NCI-H128 (cell line): ENCODE results near the gene ZPR1.
"Not testable (repeated sequence)": the region's sequence is repeated elsewhere in the genome, so short reads cannot be mapped to it uniquely, and the experiment has no call there.

Experiments
- DNase-seq: peaks from one replicate; lab custom pipeline; 2025; ENCODE audit not compliant: unreplicated experiment; lab: John Stamatoyannopoulos, UW

ZPR1 gene, protein sequence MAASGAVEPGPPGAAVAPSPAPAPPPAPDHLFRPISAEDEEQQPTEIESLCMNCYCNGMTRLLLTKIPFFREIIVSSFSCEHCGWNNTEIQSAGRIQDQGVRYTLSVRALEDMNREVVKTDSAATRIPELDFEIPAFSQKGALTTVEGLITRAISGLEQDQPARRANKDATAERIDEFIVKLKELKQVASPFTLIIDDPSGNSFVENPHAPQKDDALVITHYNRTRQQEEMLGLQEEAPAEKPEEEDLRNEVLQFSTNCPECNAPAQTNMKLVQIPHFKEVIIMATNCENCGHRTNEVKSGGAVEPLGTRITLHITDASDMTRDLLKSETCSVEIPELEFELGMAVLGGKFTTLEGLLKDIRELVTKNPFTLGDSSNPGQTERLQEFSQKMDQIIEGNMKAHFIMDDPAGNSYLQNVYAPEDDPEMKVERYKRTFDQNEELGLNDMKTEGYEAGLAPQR

GRCh38 chr11:116787786-116788486 lies at the start of gene ZPR1:
ZPR1 (minus strand) TSS chr11:116788023; CDS start chr11:116787990, 33 bp downstream.
- peak; percentile 3 for DNase-seq

DNA sequence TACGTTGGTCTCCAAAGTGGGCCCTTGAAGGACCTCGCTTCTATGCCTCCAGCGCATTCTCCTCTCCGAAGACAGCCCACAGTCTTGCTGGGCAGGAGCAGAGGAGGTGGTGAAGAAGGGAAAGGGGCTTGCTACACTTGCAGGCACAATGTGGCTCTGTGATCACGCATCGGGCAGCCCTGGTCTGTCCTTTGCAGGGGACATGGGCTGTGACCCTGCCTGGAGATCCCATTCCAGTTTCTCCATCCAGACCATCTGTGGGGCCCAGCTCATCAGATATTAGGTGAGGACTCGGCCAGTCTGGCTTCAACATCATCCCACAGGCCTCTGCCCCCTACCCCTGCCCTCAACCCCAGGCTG lies 48.8 kb upstream of the ZPR1 start:
- DNase-seq: no peak

DNA sequence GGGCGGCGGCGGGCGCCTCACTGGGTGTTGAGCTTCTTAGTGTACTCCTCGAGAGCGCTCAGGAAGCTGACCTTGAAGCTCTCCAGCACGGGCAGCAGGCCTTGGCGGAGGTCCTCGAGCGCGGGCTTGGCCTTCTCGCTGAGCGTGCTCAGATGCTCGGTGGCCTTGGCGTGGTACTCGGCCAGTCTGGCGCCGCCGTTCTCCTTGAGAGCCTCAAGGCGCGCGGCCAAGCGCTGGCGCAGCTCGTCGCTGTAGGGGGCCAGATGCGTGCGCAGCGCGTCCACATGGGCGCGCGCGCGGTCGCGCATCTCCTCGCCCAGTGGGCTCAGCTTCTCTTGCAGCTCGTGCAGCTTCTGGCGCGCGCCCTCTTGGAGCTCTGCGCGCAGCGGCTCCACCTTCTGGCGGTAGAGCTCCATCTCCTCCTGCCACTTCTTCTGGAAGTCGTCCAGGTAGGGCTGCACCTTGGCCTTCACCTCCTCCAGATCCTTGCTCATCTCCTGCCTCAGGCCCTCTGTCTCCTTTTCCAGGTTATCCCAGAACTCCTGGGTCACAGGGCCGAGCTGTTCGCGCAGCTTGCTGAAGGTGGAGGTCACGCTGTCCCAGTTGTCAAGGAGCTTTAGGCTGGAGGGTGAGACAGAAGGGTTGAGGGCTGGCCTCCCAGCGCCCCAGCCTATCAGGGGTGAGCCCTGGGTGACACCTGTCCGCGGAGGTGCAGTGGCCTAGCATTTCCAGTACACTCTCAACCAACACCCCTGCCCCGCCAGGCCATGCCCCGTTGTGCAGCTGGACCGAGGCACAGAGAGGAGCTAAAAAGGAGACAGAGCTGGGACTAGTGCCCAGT lies 48.2 kb upstream of the ZPR1 start:
- peak; percentile 81 for DNase-seq

DNA sequence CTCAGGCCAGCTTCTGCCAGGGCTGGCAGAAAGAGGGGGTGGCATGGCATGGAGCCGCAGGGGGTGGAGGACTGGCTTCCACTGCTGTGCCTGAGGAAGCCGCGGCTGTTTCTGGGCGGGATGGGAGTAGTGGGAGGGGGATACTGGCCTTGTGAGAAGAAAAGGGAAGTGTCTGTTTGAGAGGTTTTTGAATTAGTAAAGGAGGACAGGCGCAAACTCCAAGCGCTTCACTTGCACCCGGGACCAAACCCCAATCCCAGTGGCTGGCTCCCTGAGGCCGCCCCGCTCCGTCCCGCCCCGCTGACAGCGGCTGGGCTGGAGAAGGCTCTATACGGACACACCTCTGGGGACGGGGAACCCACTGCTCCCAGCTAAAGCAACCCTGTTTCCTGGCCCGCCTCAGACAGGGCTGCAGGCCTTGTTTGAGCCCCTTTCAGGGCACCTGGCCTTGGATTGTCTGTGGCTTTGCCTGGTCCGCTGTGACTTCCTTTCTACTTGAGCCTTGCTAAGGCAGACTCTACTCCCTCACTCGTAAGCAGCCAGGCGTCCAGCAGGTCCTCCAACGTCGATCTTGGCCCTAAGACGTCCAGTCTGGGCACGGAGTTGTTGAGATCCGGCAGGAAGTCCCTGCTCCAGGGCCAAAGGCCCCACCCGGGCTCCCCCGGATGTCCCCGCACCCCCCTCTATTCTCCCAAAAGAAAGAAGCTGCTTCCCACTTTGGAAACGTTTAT lies 47.4 kb upstream of the ZPR1 start:
- DNase-seq: no peak

GRCh38 chr11:116834535-116835041 lies 46.8 kb upstream of the ZPR1 start:
- not testable (repeated sequence) for DNase-seq

- no peak for DNase-seq
Observed at GRCh38 chr11:116833816-116834534, 46.2 kb upstream of the ZPR1 start.

DNA sequence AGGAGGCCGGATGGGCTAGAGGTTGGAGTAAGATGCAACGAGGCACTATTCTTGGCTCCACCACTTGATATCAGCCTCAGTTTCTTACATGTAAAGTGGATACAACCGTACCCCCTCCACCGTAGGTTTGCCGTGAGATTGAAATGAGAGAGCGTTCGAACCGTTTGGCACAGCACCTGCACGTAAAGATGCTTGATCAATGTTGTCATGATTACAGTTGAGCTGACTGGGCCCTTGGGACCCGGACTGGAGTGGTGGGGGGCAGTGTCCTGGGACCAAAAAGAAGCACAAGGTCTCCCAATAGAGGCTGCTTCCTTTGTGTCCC lies 45.6 kb upstream of the ZPR1 start:
- DNase-seq: no peak

- DNase-seq: no peak
Observed at GRCh38 chr11:116832350-116833290, 44.8 kb upstream of the ZPR1 start.

GRCh38 chr11:116831790-116832349 lies 44.0 kb upstream of the ZPR1 start:
- DNase-seq: no peak

DNA sequence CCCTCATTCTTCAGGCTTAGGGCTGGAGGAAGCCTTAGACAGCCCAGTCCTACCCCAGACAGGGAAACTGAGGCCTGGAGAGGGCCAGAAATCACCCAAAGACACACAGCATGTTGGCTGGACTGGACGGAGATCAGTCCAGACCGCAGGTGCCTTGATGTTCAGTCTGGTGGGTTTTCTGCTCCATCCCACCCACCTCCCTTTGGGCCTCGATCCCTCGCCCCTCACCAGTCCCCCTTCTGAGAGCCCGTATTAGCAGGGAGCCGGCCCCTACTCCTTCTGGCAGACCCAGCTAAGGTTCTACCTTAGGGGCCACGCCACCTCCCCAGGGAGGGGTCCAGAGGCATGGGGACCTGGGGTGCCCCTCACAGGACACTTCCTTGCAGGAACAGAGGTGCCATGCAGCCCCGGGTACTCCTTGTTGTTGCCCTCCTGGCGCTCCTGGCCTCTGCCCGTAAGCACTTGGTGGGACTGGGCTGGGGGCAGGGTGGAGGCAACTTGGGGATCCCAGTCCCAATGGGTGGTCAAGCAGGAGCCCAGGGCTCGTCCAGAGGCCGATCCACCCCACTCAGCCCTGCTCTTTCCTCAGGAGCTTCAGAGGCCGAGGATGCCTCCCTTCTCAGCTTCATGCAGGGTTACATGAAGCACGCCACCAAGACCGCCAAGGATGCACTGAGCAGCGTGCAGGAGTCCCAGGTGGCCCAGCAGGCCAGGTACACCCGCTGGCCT lies 42.5 kb upstream of the ZPR1 start:
- no peak for DNase-seq

- no peak for DNase-seq
Observed at GRCh38 chr11:116829525-116830183, 41.8 kb upstream of the ZPR1 start, which contains the start of gene APOC3. APOC3 (plus strand) TSS chr11:116829907; CDS start chr11:116830583, 676 bp downstream.

DNA sequence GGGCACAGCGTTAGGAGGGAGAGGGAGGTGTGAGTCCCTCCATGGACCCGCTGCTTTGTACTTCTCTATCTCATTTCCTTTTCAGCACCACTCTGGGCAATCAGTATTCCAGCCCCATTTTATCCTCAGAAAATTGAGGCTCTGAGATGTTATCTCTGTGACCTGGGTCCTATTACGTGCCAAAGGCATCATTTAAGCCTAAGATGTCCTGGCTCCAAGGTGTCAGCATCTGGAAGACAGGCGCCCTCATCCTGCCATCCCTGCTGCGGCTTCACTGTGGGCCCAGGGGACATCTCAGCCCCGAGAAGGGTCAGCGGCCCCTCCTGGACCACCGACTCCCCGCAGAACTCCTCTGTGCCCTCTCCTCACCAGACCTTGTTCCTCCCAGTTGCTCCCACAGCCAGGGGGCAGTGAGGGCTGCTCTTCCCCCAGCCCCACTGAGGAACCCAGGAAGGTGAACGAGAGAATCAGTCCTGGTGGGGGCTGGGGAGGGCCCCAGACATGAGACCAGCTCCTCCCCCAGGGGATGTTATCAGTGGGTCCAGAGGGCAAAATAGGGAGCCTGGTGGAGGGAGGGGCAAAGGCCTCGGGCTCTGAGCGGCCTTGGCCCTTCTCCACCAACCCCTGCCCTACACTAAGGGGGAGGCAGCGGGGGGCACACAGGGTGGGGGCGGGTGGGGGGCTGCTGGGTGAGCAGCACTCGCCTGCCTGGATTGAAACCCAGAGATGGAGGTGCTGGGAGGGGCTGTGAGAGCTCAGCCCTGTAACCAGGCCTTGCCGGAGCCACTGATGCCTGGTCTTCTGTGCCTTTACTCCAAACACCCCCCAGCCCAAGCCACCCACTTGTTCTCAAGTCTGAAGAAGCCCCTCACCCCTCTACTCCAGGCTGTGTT lies 41.1 kb upstream of the ZPR1 start:
- no peak for DNase-seq

GRCh38 chr11:116827461-116827860 lies 39.6 kb upstream of the ZPR1 start:
- DNase-seq: no peak

GRCh38 chr11:116826751-116827431 lies 39.1 kb upstream of the ZPR1 start:
- no peak for DNase-seq

- no peak for DNase-seq
Observed at GRCh38 chr11:116825854-116826750, 38.3 kb upstream of the ZPR1 start.
